Cerebellar cortex (tissue), 1 donor: ENCODE measurements around the gene CFAP90.

Source experiments
- DNase-seq: peaks from one replicate; pipeline ENCODE4 v3.0.0-alpha.2; 2015; ENCODE audit warnings: low spot score

CFAP90 gene

DNA sequence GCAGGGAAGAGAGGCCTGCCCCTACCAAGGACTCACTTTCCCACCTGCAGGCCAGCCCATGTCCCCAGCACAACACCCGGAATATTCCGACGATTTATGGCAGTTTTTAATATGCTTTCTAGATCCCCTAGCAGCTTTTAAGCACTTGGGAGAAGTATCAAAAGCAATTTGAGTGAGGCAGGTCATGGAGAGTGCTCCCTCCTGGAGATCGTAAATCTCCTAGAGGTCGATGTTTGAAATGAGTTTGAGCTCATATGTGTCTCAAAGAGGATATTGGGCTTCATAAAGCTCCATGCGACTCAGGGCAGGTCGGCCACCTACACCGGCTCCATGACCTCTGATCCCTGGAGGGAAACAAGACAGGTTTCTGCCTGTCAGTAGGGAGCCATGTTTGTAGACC lies 27.3 kb downstream of the CFAP90 start:
- DNase-seq: no peak

DNA sequence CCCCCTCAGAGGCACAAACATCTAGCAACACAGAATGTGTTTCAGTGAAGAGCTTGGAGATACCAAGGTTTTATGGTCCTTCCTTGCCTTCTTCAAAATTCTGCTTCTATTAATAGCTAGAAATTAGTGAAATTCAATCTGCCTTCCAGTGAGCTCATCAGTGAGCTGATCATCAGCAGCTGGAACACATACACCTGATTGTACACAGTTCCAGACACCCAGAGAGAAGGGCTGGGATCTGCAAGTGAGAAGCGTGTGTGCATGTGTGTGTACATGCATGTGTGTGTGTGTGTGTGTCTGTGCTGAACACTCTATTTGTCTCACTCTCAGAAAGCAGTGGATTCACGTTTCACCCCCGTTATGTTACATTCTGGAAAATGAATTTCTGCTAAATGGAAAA lies 28.5 kb downstream of the CFAP90 start:
- no peak for DNase-seq

DNA sequence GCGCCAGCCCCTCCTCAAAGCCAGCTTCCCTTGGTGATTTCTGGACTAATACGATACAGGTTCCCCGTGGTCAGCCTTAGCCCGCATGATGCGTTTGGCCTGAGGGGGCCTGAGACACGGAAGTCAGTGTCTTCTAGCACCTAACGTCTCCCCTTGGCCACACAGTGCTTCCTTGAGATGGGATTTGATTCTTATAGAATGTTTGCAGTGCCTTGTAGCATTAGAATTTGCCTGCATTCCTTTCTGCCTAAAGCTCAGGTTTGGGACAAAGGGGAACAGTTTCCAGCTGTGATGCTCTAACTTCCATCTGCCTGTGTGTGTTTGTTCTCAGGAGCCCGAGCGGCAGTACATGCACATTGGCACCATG lies 34.4 kb downstream of the CFAP90 start:
- no peak for DNase-seq

DNA sequence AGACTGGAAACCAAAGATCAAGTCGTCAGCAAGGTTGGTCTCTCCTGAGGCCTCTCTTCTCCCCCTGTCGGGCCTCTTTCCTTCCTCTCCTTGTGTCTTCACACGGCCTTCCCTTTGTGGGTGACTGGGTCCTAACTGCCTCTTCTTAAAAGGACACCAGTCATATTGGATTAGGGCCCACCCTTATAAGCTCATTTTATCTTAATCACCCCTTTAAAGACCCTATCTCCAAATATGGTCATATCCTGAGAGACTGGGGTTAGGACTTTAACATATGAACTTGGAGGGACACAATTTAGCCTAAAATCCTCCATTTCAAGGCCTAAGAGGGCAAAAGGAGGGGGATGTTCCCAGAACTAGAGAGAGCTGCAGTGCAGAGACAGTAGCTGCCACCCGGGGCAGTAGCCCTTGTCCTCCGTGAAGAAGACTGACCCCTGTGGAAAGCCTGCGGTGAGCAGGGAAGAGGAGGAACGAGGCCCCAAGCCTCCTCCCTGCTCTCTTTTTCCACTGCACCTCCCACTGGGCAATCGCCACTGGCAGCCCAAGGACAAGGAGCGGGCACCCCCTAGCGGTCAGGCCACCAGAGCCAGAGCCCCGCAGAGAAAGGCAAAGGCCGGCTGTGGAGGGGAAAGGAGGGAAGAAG lies 34.9 kb downstream of the CFAP90 start:
- DNase-seq: peak; percentile 55

DNA sequence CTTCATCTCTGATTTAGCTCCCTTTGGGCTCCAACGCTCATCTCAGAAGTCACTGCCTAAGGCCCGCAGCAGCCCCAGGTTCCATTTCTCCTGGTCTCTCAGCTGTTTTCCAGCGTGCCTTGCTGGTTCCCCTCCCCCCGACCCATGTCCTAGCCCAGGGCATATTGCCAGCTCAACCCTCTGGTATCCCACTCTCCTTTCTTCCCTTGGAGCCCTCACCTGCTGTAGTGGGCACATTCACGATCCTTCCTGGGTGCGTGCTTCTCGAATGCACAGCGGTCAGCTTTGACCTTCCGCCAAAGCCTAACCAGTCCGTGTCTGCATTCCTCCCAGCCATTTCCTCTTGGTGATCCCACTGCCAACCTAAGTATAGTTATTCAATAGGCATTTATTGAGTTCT lies 36.1 kb downstream of the CFAP90 start:
- DNase-seq: no peak

DNA sequence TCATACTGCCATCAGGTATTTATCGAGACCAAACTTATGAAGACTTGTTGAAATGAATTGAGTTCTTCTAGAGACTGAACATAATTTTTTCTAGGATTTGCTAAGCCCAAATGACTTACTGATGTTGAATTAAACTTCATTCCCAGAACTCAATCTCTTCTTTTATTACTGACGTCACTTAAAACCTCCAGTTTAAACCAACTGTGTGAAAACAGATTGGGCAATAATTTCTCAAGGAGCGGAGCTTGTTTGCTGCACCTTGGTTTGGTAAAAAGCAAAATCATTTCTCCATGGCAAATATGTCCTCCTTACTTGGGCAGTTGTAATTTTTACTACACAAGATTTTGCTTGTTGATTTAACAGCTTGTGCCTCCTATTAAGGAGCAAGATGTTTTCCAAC lies 37.4 kb downstream of the CFAP90 start:
- no peak for DNase-seq

DNA sequence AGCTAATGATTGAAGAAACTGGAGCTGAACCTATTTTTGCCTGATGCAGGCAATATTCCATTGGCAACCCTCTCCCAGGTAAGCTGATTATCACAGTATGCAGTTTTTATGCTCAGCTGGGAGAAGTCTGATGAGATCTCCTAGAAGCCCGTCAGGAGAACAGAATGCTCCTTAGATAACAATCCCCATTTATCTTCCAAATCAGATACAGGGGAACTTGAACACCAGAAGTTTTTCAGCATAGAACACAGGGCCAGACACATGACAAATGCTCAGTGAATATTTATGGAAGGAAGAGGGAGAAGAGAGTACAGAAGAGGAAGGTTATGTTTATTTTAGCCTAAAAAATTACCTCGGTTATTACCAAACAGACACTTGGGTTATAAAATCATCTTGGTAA lies 37.9 kb downstream of the CFAP90 start:
- no peak for DNase-seq

DNA sequence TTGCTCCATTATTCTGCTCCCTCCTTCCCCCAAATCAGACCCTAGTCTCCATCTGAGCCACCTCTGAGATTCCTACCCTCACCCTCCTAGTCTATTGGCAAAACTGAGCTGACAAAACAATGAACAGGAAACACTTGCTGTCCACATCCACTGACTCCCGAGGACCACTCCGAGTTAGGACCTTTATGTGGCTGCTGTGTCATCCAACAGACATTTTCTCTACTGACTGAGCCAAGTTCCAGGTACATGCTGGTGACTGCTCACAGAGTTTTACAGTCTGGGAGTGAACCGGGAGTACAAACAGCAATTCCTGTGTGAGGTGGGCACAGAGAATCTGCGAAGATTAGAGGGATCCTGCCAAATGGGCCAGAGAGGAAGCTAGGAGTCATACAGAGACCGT lies 39.2 kb downstream of the CFAP90 start:
- DNase-seq: no peak

DNA sequence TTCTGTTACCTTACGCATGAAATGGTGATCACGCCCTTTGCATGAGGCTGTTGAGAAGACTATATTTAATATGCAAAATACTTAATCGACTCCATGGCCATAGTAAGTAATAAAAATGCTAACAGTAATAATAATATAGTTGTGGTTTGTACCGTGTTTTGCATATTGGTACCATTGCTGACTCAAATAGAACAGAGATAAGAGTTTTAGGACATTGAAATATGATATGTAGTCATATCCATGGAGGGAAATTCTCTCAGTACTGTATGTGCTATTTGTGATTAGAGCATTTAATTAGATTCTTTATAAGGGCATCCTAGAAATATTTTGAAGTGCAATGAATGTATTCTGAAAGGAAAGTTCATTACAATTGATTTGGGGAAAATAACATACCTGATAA lies 41.9 kb downstream of the CFAP90 start:
- no peak for DNase-seq

DNA sequence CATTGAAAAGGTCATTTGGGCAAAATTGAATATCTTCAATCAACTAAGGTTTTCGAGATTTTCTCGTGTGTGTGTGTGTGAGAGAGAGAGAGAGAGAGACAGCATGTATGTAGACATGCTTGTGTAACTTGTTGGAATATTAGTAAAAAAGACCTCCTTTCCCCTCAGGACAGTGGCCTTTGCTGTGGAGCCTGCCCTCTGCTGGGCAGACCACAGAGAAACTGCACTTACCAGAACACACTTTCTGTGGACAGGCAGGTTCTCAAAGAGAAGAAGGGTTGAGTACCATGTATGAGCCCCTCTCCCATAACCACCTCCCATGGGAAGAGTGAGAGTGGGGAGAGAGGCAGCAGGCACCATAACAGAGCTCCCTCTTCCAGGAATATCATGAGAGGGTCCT lies 45.6 kb downstream of the CFAP90 start:
- DNase-seq: no peak

DNA sequence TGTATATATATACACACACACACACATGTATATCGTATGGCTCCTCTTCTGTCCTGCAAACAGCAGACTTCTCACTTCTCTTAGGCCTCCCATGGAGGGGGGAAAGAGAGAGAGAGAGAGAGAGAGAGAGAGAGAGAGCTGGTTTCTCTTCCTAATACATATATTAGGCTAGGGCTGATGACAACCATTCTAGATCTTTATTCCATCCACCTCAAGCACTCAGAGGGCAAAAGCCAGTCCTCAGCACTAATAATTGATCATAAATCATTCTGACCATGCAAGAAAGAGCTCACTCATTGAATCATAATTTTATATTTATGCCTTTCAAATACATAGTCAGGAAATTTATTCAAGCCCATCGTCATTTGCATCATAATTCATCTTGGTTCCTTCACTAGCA lies 47.0 kb downstream of the CFAP90 start:
- DNase-seq: no peak

DNA sequence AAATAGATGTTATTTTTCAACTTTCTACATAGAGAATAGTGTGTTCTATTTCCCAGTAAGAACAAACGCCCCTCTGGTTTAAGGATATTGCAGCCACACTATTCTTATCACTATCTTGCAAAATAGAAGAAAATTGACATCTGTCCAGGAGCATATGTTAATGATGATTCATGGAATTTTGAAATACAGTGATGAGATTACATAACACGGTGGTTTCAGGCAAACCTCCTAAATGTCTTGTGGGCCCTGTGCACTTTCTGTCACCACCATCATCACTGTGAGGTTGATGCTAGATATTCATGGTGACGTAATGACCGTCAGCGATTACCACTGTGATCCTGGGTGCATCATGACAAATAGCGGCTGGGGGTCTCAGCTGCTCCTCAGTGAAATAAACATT lies 48.1 kb downstream of the CFAP90 start:
- no peak for DNase-seq

DNA sequence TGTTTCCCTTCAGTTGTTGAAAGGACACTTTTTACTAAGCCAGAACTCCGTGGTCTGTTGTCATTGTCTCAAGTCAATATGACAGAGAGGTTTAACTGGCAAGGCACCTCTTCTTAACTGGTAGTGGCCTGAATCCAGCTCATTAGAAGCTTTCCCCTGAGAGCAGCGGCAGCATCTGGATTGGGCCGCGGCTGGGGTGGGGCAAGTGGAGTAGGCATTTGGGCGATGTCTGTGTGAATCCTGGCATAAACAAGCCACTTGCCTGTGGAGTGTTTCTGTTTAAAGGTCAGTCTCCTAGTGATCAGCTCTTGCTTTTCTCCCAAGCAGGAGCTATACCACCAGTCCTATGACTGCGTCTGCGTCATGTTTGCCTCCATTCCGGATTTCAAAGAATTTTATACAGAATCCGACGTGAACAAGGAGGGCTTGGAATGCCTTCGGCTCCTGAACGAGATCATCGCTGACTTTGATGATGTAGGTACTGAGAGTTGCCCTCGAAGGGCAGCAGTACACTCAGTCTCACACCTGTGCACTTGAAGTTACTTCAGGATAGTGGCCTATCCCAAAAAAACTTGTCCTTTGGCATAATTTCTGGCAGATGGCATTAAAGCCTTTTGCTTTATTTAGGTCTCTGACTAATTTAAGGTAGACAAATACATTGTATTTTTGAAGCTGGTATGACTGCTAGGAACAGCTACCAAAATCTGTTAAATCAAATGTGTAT lies 48.9 kb downstream of the CFAP90 start:
- no peak for DNase-seq

DNA sequence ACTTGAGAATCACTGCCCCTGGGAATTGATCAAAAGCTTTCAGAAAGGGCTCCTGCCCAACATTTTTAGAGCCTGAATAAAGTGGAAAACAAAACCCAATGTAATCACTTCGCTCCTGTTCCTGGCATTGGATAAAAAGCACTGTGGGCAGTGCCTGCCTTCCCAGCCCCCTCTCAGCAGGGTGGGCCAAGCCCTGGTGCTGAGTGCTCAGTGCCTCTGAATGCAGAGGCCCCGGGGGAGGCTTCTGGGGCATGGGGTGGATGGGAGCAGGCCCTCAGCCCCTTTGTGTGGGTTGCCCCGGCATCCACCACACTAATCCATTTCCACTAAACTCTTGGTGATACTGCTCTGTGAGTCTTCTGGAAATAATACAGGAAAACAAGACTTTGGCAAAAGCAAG lies 55.6 kb downstream of the CFAP90 start:
- no peak for DNase-seq

DNA sequence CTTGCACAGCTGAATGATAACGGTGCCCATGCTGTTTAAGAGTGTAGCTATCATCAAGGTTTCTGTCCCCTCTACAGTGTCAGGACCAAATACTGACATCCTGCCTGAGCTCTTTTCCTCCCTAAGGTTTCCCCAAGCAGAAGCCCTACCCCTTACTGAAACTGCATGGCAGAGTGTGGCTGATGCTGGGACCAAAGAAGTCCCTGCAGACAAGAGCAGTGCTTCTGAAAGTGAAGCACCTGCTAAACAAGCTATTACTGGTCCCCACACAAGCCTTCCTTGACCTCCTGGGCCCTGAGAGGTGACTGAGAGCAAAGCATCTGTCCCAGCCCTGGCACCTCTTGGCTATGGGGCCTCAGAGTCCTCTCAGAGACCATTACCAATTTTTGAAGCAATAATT lies 56.1 kb downstream of the CFAP90 start:
- no peak for DNase-seq

DNA sequence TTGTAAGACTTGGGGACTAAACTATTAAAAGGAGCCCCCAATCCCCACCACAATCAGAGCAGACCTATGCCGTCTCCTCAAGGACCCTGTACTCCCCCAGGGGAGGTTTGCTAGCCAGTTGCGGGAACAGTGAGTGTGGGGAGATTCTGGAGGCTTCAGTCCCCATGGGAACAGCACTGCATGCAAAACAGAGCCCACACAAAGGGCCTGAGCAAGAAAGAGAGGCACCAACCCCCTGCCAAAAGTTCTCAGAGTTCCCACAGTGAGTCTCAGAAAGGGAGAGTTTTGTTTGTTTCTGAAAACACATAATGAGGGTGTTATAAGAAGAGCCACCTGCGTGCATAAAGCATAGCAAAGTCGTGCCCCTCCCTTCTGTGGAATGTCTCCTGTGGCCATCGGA lies 56.6 kb downstream of the CFAP90 start:
- DNase-seq: peak; percentile 18

DNA sequence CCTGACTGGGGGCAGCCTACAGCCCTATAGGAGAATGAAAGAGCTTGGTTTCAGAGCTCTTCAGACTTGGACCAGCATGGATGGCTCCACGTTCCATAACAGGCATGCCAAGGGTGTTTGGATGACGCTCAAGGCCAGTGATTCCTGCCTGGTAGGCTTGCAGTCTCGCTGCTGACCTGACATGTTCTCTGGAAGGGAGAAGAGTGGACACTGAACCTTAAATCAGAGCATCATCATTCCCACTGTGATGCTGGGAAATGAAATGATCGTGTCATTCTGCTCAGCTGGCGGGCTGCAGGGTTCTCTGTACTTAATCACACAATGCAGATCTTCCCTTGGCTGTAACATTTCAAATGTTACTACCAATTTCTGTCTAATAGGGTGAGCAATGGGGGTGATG lies 57.0 kb downstream of the CFAP90 start:
- no peak for DNase-seq

DNA sequence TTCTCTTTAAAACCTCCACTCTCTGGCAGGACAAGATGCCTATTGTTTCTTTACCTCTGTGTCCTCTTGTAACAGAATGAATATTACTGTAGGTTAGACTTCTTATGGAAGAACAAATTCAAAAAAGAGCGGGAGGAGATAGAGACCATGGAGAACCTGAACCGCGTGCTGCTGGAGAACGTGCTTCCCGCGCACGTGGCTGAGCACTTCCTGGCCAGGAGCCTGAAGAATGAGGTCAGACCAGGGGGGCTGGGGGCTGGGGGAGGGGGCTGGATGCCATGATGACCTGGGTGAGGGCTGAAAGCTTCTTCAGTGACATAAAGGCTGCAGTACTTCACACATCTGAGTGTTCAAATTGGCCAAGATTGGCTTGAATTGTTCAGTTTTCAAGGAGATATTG lies 61.4 kb downstream of the CFAP90 start:
- no peak for DNase-seq

DNA sequence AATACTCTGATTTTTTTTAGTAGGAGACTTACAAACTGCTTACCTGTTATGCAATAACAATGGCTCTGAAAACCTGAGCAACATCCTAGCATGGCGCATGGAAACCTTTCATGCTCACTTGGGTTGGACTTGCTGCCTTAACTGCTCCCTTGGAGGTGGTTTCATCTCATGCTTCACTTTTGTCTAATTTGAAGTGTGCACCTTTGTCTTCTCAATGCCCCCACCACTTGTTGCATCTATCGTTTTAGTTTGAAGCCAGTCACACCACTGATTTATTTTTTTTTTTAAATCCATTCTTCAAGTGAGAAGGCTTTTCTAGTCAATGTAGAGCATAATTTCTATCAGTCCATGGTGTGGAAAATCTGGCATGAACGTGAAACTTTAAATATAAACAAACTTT lies 63.2 kb downstream of the CFAP90 start:
- no peak for DNase-seq

DNA sequence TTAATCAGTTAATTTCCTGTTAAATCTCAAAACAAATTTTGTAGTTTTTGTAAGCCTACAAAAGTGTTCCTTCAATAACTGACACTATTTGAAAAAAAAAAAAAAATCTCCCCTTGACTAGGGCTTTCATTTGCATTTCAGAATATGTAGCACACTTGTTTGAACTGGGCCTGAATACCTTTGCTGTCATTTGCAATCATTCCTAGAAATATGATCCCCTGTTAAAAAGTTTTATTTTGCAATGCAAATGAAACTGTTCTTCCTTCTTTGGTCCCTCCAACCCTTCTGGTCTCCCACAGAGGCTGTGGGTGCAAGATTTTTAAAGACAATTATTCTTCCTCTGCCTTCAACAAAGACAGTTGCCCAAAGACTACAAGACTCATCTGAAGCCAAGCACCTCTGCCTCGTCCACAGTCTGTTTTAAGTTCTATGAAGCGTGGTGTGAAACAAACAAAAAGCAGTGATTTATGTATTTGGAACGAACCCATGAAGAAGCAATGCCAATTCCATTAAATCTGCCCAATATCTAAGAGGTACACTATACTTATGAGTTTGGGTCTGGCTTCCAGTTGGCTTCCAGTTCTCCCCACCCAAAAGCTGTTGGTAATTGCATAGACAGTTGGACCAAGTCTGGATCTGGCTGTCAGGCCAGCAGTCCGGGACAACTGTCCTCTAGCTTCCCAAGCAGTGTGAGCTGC lies 66.1 kb downstream of the CFAP90 start:
- no peak for DNase-seq

DNA sequence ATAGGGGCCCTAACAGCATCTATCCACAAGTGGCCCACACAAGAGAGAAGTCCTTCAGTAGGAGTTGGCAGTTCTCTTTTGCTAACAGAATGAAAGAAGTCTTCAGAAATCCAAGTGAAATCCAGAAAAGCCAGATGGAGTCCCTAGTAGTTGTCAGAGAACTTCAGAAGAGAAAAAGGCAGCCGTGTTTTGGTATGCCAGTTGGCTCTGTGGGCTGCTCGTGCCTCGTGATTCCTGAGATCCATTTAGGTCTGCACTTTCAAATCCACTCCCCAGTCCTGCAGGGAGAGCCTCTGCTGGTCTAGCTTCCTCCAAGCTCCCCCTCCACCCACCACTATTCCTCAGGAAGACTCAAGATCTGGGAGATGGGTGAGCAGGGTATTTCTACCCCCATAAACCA lies 69.0 kb downstream of the CFAP90 start:
- no peak for DNase-seq
